Hepatocyte (in vitro differentiated cells): ENCODE results near the gene RAD23B. TPM values are rescaled to one million over a fixed set of nuclear protein-coding genes. Genes with fewer than 3 reads are reported as not detected.

Experiments used
- DNase-seq: peaks from one replicate; pipeline ENCODE4 v3.0.0-alpha.2; 2016; ENCODE audit warnings: low spot score
- H2AFZ ChIP-seq: fragments of 200-600 bp; sonication (generic); 2 replicates; pipeline ENCODE4 v1.6.0; 2016; ENCODE audit warnings: antibody characterized with exemption, mild to moderate bottlenecking
- H3K27ac ChIP-seq: fragments of 200-600 bp; sonication (generic); 2 replicates; pipeline ENCODE4 v1.5.1; 2016; ENCODE audit warnings: mild to moderate bottlenecking
- H3K27me3 ChIP-seq: fragments of 200-600 bp; sonication (generic); 2 replicates; pipeline ENCODE4 v1.6.1; 2016
- H3K36me3 ChIP-seq: fragments of 200-600 bp; sonication (generic); replicated peaks from 2 replicates; pipeline ENCODE4 v1.5.1; 2016; ENCODE audit warnings: low read depth; ENCODE audit not compliant: insufficient read depth
- H3K4me1 ChIP-seq: fragments of 200-600 bp; sonication (generic); 2 replicates; pipeline ENCODE4 v1.5.1; 2016; ENCODE audit warnings: mild to moderate bottlenecking, moderate library complexity; ENCODE audit not compliant: insufficient read depth
- H3K4me2 ChIP-seq: fragments of 200-600 bp; sonication (generic); 2 replicates; pipeline ENCODE4 v1.6.0; 2016
- H3K4me3 ChIP-seq: fragments of 200-600 bp; sonication (generic); 2 replicates; pipeline ENCODE4 v1.5.1; 2016; ENCODE audit warnings: mild to moderate bottlenecking
- H3K79me2 ChIP-seq: fragments of 200-600 bp; sonication (generic); 2 replicates; pipeline ENCODE4 v1.6.0; 2017; ENCODE audit warnings: mild to moderate bottlenecking
- H3K9me2 ChIP-seq: fragments of 200-600 bp; sonication (generic); replicated peaks from 2 replicates; pipeline ENCODE4 v1.6.0; 2017; ENCODE audit warnings: mild to moderate bottlenecking; ENCODE audit not compliant: insufficient read depth
- H3K9me3 ChIP-seq: fragments of 200-600 bp; sonication (generic); 2 replicates; pipeline ENCODE4 v1.5.1; 2016; ENCODE audit warnings: low read depth, mild to moderate bottlenecking
- H4K20me1 ChIP-seq: fragments of 200-600 bp; sonication (generic); 2 replicates; pipeline ENCODE4 v1.6.0; 2016; ENCODE audit warnings: mild to moderate bottlenecking; ENCODE audit not compliant: insufficient read depth, poor library complexity, severe bottlenecking
- CTCF ChIP-seq: fragments of 200-600 bp; sonication (generic); IDR thresholded peaks from 2 replicates; pipeline ENCODE4 v1.5.1; 2016; ENCODE audit warnings: antibody characterized with exemption, mild to moderate bottlenecking; ENCODE audit not compliant: poor library complexity
- EZH2 ChIP-seq: fragments of 200-600 bp; sonication (generic); IDR thresholded peaks from 2 replicates; pipeline ENCODE4 v1.6.1; 2016; ENCODE audit warnings: antibody characterized with exemption, mild to moderate bottlenecking, borderline replicate concordance
- EZH2phosphoT487 ChIP-seq: fragments of 200-600 bp; sonication (generic); IDR thresholded peaks from one replicate; pipeline ENCODE4 v1.6.1; 2018; ENCODE audit warnings: antibody characterized with exemption, mild to moderate bottlenecking, low read depth, moderate library complexity; ENCODE audit not compliant: unreplicated experiment, severe bottlenecking
- WGBS: methylation state at CpG from one replicate; pipeline ENCODE4 v1.1.6; 2016; ENCODE audit warnings: low lambda C conversion rate; ENCODE audit errors: missing lambda C conversion rate; 5-methylcytosine and 5-hydroxymethylcytosine counted together
- polyA plus RNA-seq: library from polyadenylated mRNA; unstranded; fragments of >200 nt; fragmentation: Nextera tagmentation; extraction: Ambion mirVana; gene quantifications from 2 replicates; pipeline ENCODE4 v1.2.1, GENCODE V29; 2016
- total RNA-seq: library from RNA; depleted of rRNA; stranded (reverse); fragments of >200 nt; gene quantifications from 2 replicates; pipeline ENCODE4 v1.2.3, GENCODE V29; 2014

RAD23B gene
- total and polyA plus RNA-seq, 2 experiments from 2014 or later = 15.9 to 126 TPM

- no peaks in the 10 kb centered on the region for H3K9me3 ChIP-seq
- WGBS = 85% methylated on average over 16 of the region's 16 CpGs
- DNase-seq = no peak
- H4K20me1 ChIP-seq = peaks cover 3% of the 10 kb centered on the region
- no peaks in the 10 kb centered on the region for H3K36me3 ChIP-seq
- H3K79me2 ChIP-seq = peaks cover 11% of the 10 kb centered on the region
- no peaks in the 10 kb centered on the region for H3K9me2 ChIP-seq
- no peak overlapping the region for H3K4me2 ChIP-seq
- TF ChIP-seq CTCF (no peak), EZH2phosphoT487 (no peak), EZH2 (no peak)
- peak overlapping the region; percentile 23 for H3K27ac ChIP-seq
- H3K4me1 ChIP-seq = no peaks in the 10 kb centered on the region
- no peak overlapping the region for H3K4me3 ChIP-seq
- no peak overlapping the region for H2AFZ ChIP-seq
- H3K27me3 ChIP-seq = no peaks in the 10 kb centered on the region
Measured at GRCh38 chr9:107337676-107338590, 54.9 kb downstream of the RAD23B start.

GRCh38 chr9:107338911-107339659 is 56.0 kb downstream of the RAD23B start:
- DNase-seq = no peak
- no peak overlapping the region for H3K4me2 ChIP-seq
- no peak overlapping the region for H2AFZ ChIP-seq
- no peaks in the 10 kb centered on the region for H3K4me1 ChIP-seq
- no peak for TF ChIP-seq CTCF
- TF ChIP-seq EZH2 = no peak
- TF ChIP-seq EZH2phosphoT487 = no peak
- peaks cover 9% of the 10 kb centered on the region for H3K79me2 ChIP-seq
- no peak overlapping the region for H3K27ac ChIP-seq
- H3K36me3 ChIP-seq = no peaks in the 10 kb centered on the region
- no peaks in the 10 kb centered on the region for H3K27me3 ChIP-seq
- H3K9me2 ChIP-seq = no peaks in the 10 kb centered on the region
- peaks cover 3% of the 10 kb centered on the region for H4K20me1 ChIP-seq
- H3K9me3 ChIP-seq = no peaks in the 10 kb centered on the region
- H3K4me3 ChIP-seq = no peak overlapping the region
- WGBS = 95% methylated on average over 7 of the region's 7 CpGs

GRCh38 chr9:107340920-107341632 is 58.0 kb downstream of the RAD23B start:
- H3K4me3 ChIP-seq = no peak overlapping the region
- H3K4me1 ChIP-seq = no peaks in the 10 kb centered on the region
- H4K20me1 ChIP-seq = peaks cover 3% of the 10 kb centered on the region
- peak overlapping the region; percentile 28 for H3K27ac ChIP-seq
- no peak overlapping the region for H2AFZ ChIP-seq
- H3K79me2 ChIP-seq = no peaks in the 10 kb centered on the region
- no peaks in the 10 kb centered on the region for H3K9me3 ChIP-seq
- TF ChIP-seq CTCF = peak; percentile 71
- no peak for TF ChIP-seq EZH2
- WGBS = 58% methylated on average over 18 of the region's 18 CpGs
- no peak overlapping the region for H3K4me2 ChIP-seq
- no peaks in the 10 kb centered on the region for H3K9me2 ChIP-seq
- no peaks in the 10 kb centered on the region for H3K27me3 ChIP-seq
- DNase-seq = peak; percentile 84
- no peaks in the 10 kb centered on the region for H3K36me3 ChIP-seq
